Measurements from ENCODE around the gene UBL4B.

UBL4B gene

DNA sequence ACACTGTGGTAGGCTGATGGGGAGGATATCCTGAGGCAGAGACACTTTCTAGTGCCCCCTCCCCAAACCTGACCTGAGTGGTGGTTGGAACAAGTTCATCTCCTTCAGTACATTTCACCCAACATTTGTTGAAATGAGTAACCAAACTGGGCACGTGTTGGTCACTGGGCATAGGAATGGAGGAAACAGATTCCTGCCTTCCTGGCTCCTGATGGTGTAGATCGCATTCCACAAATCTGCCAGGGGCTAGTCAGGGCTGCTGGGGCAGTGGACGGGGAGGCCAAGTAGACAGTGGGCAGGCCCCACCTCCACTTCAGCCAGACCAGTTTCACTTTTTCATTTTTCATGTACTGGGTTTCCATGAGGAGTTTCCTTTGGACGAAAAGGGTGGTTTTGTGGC lies 25.3 kb upstream of the UBL4B start:
- DNase-seq: no peak

DNA sequence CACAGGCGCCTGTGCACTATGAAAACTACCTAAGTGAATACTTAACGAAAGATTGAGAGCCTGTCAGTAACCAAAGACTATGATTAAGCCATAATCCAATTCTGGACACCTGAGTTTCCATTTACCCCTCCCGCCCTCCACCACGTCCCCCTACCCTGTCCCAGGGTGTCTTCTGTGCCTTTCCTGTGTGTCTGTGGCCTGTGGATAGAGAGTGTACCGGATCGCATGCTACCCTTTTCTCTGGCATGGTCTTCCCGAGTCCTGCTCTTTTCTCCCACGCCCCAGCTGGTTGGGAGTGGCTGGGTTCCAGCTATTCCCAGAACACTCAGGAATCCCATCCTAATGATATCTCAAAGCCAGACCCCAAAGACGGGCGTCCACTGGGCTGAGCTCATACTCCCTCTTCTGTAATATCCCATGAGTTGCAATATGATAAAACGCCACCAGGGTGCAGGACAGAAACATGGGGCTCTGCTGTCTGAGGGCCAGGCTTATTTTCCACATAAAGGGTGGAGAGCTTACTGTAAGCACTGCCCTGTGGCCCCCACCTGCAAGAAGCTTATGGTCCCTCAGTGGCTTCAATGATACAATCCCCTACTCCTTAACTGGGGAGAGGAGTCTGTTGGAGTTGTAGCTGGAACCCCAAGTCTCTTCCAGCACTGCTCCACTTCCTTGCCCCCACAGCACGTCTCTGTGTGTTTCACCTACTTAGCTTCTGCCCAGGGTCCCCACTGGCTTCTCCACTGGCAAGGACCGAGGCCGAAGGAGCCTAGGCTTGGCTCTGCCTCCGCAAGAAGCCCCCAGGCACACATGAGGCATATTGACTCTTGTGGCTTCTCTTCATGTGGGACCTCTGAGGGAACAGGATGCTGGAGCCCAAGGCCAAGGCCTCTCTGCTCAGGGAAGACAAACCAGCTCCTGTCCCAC lies 24.2 kb upstream of the UBL4B start:
- DNase-seq: peak; percentile 62

DNA sequence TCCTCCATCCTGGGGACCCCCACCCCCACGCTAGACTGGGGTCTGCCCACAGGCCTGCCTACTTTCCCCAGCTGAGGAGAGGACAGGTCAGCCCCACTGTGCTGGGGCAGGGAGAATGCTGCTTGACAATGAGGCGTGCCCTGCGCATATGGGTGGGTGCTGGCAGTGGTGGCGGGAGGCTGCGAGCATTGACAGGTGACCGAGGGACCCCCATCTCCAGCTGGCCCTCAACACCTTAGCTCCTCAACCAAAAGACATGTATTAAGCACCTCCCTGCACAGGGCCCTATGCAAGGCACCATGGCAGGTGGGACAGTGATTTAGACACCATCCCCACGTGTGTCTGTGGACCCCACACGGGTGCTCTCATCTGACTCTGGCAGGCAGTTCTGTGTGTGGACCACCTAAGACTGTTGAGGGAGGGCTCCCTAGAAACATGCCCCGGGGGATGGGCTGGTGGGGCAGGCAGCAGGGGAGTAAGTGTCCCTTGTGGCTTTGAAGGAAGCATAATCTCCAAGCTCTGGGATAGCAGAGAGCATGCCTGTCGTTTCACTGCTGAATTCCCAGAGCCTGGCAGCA lies 23.4 kb upstream of the UBL4B start:
- no peak for DNase-seq

DNA sequence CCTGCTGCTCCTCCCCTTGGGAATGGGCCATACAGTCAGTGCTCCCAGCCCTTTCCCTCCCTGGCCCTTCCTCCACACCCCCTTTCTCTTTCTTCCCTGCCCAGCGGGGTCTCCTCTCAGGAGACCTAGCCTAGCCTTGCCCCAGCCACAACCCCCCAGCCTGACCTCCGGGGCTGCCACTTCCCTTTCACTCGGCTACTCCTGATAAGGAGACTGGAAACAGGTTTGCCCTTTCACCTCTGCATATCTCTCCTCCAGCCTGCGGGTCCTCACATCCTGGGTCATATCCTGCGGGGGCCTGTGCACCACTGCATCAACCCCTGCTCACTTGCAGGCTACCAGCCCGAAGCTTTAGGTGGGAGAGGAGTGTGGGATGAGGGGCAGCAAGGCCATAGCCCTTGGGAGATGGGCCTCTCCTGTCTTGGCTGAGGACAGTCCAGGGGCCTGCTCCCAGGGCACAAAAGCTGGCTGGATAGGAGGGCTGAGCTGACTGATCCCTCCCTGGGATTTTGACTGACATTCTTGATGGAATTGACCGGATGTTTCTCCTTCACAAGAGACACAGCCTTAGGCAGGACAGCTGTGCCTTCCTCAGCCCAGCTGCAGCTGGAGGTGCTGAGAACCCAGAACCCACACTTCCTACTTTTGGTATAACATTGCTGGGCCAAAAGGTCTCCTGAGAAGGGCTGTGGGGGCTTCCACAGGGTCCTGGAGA lies 22.5 kb upstream of the UBL4B start:
- peak; percentile 39 for DNase-seq

DNA sequence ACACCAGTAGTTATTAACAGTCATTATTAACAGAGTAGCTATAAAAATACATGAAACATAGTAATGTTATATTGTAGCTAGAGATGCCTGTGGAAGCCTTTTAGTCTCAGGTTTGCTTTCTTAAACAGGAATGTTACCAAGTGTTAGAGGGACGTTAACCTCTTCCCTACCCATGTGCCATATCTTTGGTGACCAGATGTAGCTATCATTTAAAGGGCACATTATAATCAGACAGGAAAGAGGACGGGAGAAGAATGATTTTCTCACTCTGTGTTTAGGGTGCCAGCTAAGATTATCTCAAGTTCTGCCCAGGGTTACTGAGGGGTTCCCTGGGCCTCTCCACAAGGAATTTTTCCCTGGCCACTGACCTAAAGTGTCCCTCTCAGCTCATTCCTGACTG lies 20.9 kb upstream of the UBL4B start:
- no peak for DNase-seq

DNA sequence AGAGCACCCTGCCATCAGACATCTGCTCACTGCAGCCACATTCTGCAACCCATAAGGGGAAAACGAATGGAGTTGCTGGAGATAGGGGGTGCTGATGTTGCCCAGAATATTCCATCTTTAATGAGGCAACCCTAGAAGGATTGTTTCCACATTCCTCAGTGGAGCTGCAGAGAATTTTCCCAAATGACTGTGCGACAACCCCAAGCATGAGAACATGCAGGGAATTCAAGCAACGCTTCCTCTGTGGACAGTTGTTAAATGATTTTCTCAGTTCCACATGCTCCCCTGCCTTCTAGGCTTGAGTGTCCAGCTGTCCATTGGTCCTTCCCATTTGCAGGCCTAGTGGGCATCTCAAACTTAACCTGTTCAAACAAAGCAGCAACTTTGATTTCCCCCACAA lies 20.5 kb upstream of the UBL4B start:
- DNase-seq: no peak

DNA sequence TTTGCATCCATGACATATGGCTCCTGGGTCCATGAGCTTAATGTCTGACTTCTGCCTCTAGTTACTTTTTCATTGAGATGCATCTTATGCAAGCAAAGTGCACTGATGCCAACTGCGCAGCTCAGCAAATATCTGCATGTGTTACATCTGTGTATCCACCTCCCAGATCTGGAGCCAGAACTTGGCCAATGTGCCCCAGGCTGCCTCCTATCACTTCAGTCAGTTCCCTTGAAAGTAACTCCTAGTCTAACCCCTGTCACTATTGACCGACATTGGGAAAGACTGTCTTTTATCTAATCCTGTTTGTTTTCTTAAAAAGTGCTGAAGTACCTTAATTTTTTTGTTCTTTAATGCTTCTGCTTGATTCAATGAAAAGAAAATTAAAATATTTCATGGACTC lies 19.3 kb upstream of the UBL4B start:
- no peak for DNase-seq

DNA sequence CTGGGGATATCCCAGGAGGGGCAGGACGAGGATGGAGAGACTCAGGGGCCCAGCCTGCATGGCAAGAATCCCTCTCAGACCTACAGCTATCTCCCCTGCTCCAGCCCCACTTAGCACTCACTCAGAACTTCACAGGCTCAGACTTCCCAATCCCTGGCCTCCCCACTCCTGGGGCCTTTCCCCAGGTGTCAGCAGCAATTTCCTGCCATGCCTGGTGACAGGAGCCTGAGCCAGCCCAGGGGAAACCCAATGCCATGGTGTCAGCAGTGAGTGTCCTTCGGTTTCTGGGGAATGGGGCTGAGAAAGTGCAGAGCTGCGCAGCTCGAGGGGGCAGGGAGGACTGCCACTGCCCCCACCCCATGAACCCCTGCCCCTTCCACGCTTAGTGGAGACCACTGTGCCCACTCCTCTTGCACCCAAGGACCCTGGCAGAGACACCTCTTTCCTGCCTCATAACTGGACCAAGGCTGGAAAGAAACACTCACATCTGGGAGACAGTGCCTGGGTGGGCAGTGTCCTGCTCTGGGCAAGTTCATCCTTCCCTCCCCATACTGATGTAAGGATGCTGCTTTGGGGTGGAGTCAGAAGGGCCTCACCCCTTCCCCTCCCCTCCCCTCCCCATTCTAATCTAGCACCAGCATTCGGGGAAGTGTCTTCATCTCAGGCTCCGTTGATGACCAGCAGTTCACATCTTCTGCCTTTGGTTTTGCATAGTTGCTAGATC lies 17.1 kb upstream of the UBL4B start:
- no peak for DNase-seq

DNA sequence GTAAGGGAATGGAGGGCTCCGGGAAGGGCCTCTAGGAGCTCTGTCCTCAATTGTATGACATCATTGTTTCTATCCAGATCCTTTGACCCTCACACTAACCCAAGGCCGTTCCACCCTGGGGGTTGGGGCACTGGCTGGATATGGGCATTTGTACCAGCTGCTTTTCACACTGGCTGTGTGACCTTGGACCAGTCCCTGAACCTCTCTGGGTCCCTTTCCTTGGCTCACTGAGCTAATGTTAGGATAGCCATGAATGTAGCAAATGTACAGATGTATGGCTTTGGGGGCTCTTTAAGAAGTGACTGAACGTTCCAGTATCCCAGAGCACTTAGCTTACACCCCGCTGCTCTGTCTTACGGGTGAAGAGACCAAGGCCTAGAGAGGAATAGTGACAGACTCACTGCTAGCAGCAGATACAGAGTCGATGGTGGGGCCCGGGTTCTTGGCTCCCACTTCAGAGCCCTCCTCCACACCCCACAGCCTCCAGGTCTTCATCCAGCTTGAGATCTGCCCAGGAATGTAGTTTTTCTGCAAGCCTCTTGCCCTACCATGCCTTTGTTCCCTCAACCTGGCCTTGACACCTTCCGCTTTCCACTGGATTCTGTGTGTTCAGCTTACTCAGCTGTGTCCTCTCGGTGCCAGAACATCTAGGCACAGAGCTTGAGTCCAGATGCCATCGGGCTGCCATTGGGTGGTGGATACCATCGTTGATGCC lies 14.6 kb upstream of the UBL4B start:
- no peak for DNase-seq

DNA sequence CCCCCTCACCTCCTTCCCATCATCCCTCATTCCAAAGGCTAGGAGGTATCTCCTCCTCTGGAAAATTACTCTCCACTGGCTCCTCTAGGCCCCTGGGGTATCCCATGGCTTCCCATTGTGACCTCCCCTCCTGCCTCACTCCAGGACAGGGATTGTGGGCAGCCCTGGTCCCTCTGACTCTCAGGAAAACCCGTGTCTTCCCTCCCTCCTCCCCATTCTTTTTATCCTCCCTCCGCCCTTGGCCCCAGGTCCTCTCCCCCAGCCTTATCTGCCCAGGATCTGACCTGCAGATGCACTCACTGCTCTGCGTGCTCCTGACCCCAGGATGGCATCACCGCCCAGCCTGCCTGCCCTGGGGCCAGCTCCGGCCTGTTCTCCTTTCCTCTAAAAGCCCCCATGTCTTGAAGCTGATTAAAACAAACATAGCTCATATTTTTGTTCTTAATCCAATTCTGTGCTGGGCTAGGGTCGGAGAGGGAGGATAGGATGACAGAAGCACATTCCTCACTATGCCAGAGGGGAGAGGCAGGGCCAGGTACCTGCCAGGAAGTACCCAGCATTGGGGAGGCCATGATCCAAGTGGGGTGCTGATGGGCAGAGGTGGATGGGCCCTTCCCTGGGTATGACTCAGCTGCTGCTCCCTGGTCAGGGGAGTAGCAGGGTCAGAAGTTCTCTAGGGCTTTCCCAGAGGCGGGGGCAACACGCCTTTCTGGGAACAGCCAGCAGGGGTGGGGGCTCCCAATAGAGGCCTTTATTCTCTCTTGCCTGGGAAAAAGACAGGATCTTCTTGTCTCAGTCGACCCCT lies 13.8 kb upstream of the UBL4B start:
- DNase-seq: no peak

DNA sequence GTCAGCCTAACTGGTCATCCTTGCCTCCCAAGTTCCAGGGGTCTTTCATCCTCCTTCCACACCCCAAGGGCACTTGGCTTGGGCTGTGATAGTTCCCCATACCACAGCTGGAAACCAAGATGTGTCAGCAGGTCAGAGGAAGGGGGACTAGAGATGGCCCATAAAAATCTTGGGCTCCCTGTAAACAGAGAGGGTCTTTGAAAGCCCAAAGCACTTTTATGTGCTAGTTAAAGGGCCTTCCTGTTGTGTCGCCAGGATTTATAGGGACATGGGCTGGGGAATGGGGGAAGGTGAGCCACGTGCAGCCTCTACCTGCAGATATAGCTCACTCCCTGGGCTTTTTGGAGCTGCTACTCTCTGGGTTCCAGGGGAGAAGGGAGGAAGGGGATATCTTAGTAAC lies 11.9 kb upstream of the UBL4B start:
- DNase-seq: no peak

DNA sequence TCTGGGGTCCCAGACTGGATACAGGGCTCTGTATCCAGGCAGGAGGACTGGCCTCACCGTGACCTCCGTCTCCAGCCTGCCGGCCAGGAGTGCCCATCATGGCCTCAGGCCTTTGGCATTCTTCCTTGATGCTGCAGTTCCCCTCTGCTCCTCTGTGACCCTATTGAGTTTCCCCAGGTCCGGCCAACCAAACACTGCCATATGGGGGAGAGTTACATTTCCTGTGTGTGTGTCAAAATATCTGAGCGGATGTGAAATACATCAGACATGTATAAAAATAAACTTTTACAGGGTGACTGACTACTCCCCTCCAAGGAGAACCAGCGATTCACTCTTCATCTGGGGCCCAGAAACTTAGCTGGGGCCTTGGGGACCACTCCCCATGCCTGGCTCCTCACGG lies 10.2 kb upstream of the UBL4B start:
- no peak for DNase-seq

DNA sequence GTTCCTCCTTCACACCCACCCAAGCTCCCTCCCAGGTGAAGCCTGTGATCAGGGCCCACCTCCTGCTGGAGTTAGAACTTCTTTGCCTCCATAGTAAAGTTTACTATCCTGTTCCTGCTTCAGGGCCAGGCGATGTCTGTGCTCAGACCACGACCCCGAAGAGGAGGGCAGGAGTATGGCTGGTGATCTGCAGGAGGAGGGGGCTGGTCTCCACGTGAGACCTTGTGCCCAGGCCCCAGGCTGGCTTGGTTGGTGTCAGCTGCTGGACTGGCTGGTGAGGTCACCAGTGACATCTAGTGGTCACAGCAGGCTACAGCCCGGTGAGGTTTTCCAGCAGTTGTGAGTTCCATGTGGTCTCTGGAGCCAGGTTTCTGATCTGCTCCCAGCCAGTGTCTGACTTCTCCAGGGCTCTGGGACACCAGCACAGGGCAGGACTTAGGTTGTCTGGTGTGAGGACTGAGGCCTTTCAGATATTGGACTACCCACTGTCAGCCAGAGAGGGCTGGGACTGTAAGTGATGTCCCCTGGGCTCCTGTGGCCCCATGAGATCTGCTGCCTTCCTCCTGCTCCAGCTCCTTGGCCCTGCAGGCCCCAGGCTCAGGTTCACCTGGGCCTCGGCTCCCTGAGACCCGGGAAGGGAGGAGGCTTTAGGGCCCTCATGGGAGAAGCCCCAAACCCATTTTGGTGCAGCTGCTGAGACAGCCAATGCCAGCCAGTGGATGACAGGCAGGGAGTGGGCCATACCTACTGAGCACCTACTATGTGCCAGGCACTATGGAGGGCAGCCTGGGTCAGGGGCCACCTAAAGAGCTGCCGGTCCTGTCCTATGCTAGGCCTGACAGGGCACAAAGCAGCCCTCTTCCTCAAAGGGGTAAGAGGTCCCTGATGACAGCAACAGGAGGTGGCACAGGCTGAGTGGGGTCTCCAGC lies 6.0 kb upstream of the UBL4B start:
- peak; percentile 84 for DNase-seq

DNA sequence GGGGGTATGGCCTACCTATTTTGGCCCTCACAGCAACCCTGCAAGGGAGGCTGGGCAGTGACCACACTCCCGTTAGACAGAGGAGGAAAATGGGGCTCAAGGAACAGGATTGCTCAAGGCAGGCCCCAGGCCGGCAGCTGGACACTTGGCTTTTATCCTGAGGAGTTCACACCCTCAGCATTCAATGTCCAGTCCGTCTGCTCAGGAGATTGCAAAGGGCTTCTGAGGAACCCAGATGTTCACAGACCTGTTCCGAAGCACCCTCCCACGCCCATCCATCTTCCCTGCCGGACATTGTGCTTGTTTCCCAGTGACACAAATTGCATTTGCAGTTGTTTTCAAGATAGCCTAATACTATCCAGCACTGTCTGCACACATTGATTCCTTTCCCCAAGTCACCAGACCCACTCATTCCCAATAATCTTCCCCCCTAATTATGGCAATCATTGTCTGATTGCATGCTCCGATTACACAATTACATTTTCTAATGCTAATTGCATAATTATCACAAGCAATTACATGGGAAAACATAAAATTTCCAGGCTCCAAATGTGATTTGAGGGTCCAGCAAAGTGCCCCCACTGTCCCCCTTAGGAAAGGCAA lies 4.3 kb upstream of the UBL4B start:
- DNase-seq: no peak

DNA sequence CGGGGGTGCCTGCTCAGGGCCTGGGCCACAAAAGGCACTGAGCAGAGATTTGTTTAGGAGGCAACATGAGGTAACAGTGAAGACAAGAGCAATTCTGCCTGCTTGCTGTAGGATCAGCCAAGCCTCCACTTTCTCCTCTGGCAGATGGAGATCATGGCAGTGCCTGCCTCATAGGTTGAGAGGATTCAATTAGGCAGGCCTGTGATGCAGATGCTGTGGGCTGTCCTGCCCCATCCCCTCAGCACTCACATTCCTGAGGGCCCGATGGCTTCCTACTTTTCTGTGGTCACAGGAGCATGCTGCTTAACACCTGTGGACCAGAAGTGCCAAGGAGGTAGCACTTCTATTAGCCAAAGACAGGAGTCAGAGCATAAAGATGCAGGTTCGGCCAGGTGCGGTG lies 1.2 kb upstream of the UBL4B start:
- no peak for DNase-seq

DNA sequence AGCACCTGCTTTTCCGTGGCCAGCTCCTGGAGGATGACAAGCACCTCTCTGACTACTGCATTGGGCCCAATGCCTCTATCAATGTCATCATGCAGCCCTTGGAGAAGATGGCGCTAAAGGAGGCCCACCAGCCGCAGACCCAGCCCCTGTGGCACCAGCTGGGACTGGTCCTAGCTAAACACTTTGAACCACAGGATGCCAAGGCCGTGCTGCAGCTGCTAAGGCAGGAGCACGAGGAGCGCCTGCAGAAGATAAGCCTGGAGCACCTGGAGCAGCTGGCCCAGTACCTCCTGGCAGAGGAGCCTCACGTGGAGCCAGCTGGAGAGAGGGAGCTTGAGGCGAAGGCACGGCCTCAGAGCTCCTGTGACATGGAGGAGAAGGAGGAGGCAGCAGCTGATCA lies 413 bp downstream of the UBL4B start:
- no peak for DNase-seq

DNA sequence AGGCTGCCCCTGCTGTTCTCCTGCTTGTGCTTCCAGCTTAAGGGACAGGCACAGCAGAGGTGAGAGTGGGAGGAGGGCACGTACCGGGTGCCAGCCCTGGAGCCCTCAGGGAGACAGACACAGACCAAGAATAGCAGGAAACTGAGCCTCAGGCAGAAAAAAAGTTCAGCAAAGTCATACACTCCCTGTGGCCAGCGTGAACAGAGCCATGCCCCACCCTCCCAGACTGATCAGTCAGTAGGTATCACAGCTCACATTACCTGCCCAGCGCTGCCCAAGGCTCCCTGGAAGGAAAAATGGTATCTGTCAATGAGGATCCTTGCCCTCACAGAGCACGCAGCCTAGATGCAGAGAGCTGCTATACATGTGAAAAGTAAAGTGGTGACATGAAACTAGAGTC lies 1.3 kb downstream of the UBL4B start:
- no peak for DNase-seq

DNA sequence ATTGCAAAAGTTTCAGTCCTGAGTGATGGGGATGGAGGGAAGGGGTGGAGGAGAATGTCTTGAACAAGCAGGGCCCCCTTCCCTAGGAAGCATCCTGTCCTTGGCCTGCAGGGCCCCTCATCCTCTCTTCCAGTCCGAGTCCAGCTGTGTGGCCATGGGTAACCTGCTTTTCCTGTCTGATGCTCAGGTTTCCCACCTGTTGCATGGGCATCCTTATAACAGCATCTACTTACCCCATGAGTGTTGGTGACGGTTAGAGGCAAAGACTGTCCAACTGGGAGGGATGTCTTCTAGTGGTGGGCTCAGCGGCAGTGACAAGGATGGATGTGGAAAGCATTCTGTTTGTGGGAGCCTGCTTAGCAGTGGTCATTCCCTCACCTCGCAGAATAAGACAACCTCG lies 1.9 kb downstream of the UBL4B start:
- no peak for DNase-seq

DNA sequence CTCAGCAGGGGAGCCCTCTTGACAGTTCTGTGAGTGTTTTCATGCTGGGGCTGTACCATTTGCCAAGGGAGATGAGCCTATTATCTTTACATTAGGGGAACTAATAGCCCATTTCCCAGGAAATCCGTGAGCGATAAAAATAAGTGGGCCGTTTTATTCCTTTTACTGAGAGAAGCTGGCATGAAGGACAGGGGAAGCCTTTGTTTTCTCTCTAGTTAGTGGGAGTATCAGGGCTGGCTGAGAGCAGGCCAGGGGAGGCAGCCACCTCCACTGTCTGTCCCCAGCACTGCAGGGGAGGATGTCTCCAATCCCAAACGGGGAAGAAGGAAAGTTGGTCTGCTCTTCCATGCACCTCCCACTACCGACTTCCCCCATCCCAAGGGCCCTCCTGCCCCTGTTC lies 2.5 kb downstream of the UBL4B start:
- no peak for DNase-seq
